GM18505 (cell line): ENCODE data around the gene AP4B1.
A peak's percentile ranks its signal among the peaks of the same experiment; 100 is the strongest.

ENCODE experiments used
- ATAC-seq: cut with Tn5 transposase; IDR thresholded peaks from one replicate; pipeline ENCODE4 v1.9.1; 2021; ENCODE audit not compliant: unreplicated experiment
- POLR2A ChIP-seq: IDR thresholded peaks from 4 replicates; pipeline ENCODE4 v1.6.1; 2011; ENCODE audit warnings: borderline replicate concordance; ENCODE audit not compliant: insufficient read depth, insufficient read length; ENCODE audit errors: extremely low read depth

Gene AP4B1

DNA sequence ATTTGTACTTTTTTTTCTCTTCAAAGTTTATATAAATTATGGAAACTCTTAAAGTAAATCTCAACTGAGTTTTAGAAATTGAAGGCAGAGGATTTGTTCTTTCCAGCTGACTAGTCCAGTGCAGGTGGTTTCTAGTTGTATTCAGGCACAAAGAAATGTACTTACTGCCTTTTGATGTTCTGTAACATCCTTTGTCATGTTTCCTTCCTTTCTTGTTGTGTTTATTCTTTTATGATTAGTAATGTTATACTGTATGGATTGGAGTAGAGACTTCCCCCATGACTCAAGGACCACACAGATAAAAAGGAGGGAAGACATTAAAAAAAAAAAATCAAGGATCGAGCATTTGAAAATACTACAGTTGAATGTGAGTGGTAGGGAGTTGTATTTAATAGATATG is 32.5 kb upstream of the AP4B1 start:
- ATAC-seq = no peak
- TF ChIP-seq POLR2A = no peak

DNA sequence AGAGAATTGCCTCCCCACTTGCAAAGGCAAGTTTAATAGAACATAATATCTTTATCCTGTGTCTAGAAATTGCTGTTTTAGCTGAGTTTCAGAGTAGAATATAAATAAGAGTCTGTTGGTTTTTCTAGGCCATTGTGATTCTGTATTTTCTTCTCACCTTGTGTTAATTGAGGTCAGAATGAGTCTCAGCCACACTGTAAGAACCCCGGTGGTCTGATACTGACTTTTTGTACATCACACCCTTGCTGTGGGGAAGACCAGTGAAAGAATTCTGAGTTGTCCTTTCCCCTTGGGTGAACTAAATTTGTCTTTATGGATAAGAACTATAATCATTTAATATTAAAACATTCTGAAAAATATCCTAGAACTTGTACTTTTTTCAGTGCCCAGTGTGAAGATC is 31.4 kb upstream of the AP4B1 start:
- no peak for TF ChIP-seq POLR2A
- no peak for ATAC-seq

DNA sequence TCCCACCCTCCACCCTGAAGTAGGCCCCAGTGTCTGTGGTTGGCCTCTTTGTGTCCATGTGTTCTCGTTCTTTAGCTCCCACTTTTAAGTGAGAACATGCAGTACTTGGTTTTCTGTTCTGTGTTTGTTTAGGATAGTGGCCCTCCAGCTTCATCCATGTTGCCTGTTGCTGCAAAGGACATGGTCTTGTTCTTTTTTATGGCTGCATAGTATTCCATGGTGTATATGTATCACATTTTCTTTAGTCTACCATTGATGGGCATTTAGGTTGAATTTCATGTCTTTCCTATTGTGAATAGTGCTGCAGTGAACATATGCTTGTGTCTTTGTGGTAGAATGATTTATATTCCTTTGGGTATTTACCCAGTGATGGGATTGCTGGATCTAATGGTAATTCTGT is 30.6 kb upstream of the AP4B1 start:
- no peak for ATAC-seq

DNA sequence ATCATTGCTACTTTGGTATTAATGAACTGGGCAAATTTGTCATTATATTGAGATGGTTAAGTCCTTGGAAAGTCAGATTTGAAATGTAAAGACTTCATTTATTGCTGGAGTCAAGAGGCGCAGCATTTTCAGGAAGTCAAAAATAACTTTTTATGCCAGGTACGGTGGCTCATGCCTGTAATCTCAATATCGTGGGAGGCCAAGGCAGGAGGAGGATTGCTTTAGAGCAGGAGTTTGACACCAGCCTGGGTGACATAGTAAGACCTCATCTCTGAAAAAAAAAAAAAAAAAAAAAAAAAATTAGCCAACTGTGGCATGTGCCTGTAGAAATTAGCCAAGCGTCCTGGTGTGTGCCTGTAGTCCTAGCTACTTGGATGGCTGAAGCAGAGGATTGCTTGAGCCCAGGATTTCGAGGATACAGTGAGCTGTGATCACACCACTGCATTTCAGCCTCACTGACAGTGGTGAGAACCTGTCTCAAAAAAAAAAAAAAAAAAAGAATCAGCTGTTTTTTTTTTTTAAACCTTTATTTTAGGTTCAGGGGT is 30.0 kb upstream of the AP4B1 start:
- ATAC-seq = no peak
- no peak for TF ChIP-seq POLR2A

More for the DNA sequence above, 30.6 kb upstream of the AP4B1 start:
- no peak for TF ChIP-seq POLR2A

DNA sequence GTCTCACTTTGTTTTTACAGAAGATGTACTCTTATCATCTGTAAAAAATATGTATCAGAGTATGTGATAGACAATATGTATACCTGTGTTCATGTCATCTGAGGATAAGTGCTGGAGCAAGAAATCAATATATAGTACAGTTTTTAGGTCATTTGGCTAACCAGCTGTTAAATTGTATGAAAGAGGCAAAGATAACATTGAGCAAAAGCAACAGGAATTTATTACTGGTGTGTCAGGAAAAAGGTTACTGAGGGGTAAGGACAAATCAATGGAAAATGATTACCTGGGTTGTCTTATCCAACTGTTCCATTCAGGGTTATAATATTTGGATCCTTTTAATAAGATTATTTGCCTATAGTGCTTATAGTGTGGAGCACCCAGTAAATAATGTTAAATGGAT is 29.4 kb upstream of the AP4B1 start:
- TF ChIP-seq POLR2A = no peak

DNA sequence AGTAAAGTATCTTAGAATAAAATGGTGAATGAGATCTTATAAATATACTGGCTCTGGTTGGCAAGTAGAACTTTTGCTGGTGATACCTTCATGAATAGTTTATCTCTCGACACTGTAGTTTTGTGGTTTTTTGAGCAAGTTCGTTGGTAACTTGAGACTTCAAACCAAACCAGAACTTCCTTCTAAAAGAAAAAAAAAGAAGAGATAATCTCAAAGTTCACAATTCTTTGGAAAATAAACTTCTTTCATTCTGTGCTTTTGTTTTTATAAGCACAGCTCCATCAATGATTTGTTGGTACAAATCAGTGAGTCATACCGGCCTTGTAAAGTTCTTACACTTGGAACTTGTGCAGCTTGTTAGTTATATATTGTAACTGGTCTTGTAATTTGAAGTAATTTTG is 26.9 kb upstream of the AP4B1 start:
- no peak for TF ChIP-seq POLR2A
- no peak for ATAC-seq

More for the DNA sequence above, 29.4 kb upstream of the AP4B1 start:
- no peak for ATAC-seq

DNA sequence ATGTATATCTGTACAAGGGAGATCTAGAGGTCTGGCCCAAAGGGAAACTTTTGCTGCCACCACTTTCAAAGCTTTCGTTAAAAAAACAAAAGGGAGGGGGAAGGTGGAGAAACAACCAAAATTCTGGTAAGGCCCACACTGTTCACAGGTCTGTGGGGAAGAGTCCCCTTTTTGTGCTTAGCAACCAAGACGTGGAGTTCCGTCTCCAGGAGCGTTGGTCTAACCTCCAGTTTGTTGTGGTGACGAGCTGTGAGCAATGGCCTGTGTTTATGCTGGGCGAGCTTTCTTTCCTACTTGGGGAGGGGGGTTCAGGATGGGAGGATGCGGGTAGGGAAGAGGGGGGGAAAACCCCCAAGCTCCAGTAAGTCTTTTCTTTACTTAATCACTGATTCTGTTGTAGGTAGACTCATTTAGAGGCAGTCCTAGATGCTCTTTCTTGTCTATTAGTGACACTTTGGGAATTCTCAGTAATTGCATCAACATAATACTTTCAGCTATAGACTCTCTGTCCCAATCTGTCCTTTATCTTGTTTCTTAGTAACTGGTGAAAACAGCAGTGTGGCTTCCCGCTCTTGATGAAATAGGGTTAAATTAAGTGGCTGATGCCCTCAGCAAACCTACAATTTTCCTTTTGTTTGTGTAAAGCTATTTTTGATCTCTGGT is 26.0 kb upstream of the AP4B1 start:
- ATAC-seq = peak; percentile 18

DNA sequence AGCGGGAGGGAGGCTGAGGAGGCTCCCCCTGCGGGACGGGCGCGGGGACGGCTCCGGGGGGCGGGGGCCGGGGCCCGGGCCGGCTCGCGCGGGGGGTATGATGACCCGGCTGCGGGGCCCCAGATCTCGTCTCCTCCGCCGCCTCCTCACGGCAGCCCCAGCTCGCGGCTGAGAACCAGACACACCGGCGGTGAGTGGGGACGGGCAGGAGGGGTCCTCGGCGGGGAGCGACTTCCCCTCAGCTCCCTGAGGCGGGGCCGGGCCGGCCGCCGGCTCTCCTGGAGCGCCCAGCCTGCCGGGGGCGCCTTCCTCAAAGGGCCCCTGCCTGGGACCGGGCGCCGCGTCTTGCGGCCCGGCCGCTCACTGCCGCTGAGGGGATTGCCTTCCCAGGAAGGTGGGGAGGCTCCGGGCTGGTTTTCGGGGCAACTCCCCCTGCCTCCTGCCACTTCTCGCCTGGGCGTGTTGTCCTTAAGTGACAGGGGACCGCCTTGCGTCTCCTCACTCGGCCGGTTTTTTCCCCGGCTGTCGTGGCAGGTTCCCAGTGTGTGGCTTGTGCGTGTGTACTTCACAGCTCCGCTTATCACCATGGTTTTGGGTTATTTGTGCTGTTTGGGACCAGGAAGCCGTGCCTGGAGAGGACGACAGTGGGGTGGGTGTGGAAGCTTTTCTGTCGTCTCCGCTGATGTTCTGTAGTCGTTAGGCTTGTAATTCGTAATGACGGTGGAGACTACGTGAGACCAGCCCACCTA is 25.3 kb upstream of the AP4B1 start:
- TF ChIP-seq POLR2A = no peak
- ATAC-seq = peak; percentile 41

More for the DNA sequence above, 26.0 kb upstream of the AP4B1 start:
- no peak for TF ChIP-seq POLR2A

DNA sequence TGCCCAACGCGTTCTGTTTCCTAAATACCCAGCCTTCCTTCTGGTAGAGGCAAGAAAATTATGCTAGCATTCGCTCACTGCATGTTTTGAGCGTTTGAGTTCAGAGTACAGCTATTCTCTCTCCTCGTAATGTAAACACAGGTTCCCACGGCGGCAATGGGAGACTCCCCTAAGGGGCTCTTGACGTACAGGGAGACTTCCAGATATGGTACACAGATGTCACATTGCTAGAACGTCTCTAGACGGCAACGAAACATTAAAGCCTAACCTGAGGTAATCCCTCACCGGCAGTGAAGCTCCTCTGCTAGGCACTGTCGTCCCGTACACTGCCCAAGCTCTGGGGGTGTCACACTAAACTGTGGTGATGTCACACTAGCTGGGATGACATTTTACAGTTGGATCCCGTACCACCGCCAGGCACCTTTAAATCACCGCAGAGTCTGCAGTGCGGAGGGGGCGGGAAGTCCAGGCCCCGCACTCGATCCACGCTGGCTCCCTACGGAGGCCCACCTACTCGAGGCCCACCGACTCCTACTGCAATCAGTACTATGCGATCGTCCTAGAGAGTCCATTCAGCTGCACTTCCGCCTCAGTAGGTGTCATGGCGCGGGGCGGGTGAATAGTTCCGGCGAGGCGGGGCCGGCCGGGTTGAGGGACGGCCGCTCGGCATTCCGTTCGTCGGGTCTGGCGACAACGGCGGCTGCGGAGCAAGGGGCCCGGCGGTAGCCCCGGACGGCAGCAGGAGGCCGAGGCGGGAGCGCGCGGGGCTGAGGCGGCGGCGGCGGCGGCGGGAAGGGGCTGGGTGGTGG is 24.5 kb upstream of the AP4B1 start, which contains the start of gene HIPK1:
HIPK1 (plus strand) TSS at position 384 of the 809 bp plus-strand sequence.
- TF ChIP-seq POLR2A = peak; percentile 79

DNA sequence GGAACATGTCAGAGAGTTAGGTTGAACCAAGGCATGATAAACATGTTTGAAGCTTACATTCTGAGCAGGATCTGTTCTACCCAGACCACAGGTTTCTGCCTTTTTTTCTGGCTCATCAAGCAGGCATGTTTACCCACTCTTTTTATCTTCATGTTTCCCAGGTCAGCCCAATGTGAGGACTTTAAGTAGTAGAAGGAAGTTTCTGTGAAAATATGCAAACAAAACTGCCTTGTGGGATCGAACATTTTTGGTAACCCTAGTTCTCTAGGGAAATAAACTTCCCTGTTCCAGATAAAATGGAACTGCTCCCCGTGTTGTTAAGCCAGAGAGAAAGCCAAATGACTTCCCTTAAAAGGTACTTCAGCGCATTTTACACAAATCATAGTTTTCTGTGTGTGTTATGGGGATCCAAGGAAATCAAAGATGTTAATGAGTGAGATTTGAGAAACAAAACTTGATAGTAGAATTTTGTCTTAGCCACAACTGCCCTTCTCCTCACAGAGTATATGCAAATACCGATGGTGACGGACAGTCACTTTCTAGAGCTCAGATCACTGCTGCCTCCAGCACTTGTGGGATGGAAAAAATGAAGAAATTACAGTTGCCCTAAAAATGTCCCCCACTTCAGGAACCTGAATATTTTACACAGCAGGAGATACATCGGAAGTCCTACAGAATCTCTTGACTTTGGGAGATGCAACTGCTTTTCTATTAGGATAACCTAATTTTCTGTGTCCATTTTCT is 23.8 kb upstream of the AP4B1 start:
- no peak for TF ChIP-seq POLR2A
- ATAC-seq = no peak

More for the DNA sequence above, 24.5 kb upstream of the AP4B1 start, which contains the start of gene HIPK1:
- peak; percentile 65 for ATAC-seq

DNA sequence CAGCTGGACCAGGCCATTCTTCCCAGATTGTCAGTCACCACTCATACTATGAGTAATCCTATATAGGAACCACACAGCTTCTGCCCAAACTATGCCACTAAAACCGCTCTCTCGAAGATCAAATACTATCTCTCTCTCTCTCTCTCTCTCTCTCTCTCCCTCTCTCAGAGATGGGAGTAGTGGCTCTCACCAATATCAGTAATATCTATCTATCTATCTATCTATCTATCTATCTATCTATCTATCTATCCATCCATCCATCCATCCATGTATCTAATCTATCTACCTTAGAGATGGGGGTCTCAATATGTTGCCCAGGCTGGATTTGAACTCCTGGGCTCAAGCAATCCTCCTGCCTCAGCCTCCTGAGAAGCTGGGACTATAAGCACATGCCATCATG is 19.9 kb upstream of the AP4B1 start:
- no peak for TF ChIP-seq POLR2A
- no peak for ATAC-seq

DNA sequence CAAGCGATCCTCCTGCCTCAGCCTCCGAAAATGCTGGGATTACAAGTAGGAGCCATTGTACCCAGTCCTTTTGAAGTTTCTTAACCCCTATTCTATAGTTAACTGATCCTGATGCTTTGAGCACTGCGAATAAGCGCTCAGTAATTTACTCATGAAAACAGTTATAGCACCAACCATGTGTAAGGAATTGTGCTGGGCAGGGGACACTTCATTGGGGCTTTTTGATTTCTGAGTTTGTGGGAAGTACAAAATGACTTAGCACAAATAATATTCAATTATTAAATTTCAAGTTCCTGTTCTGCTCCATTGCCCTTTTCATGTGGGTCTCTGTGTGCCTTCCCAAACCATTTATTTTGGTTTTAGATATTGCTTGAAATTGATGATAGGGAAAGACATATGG is 18.4 kb upstream of the AP4B1 start:
- ATAC-seq = no peak
- no peak for TF ChIP-seq POLR2A
